Measurements from ENCODE around the gene TMPRSS2.

The TMPRSS2 gene

DNA sequence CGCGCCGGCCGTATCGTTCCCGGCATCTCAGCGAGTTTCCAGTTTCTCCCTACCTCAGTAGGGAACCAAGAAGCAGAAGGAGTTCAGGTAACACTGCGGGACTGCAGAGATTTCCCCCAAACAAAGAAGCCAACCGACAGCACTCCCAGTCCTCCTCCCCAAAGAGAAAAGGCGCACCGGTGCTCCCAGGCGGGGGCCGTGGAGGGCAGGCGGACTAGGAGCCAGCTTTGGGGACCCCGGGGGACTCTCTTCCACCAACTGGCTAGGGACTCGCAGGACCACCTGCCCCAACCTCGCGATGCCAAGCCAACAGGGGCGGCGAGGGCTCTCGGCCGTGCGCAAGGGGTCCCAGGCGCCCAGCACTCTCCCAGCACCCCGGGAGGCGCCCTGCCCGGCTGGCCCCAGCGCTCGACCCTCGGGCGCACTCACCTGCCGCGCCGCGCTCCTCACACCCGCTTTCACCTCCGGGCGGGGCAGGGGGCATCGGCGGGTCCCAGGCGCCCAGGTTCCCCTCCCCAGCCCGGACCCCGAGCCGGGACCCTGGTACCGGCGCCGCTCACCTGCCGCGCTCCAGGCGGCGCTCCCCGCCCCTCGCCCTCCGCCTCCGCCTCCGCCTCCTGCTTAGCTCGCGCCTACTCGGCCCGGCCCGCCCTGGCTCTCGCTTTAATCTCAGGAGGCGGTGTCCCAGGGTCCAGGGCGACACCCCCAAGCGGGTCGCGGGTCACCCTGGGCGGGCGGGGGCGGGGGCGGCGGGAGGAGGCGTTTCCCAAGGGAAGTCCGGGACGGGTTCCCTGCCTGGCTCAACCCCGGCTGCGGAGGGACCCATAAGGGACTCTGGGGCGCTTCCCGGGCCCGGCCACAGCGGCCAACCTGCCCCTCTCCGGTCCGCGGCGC, at the start of gene TMPRSS2:
Gene TMPRSS2, minus strand, starts transcription at position 638 of the 894 bp plus-strand sequence. CDS start 10,025 bp downstream, outside the sequence.
- no peak for DNase-seq

DNA sequence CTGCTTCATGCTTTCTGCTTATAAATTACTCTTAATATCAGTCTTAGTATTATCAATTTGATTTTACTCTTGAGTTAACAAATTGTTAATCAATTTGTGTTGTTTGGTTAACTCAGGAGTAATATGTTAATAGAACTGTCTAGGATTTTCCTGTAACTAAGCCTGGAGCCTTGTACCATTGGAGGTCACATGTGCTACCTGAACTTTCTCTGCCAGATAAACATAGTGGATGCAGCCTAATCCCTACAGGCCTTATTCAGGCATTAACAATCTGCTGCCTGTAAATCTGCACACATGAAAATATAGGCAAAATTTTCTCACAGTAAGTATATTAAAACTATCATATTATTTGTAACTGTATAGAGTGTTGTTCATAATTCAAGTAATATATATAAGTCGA, 47.1 kb upstream of the TMPRSS2 start:
- no peak for DNase-seq

DNA sequence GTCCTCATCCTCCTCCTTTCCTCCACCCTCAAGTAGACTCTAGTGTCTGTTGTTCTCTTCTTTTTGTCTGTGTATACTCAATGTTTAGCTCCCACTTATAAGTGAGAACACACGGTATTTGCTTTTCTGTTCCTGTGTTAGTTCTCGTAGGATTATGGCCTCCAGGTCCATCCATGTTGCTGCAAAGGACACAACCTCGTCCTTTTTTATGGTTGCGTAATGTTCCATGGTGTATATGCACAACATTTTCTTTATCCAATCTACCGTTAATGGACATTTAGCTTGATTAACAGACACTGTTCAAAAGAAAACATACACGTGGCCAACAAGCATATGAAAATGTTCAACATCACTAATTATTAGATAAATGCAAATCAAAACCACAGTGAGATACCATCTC, 44.3 kb upstream of the TMPRSS2 start:
- DNase-seq: no peak

DNA sequence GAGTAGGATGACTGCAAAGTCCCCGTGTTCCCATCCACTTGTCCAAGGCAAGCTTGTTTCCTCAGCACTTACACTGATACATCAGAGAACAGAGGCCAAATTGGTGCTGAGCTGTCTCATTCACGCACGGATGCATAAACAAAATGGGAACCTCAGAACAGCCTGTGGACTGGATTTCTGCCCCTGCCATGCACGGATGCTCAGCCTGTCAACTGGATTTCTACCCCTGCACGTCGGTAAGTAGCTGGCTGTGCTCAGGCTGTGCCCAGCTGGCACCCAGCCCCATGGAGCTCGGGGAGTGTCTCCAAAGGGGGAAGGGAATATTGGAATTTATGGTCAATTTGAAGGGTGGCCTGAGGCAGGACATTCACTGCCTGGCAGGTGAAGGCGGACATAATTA, 40.8 kb upstream of the TMPRSS2 start:
- no peak for DNase-seq

DNA sequence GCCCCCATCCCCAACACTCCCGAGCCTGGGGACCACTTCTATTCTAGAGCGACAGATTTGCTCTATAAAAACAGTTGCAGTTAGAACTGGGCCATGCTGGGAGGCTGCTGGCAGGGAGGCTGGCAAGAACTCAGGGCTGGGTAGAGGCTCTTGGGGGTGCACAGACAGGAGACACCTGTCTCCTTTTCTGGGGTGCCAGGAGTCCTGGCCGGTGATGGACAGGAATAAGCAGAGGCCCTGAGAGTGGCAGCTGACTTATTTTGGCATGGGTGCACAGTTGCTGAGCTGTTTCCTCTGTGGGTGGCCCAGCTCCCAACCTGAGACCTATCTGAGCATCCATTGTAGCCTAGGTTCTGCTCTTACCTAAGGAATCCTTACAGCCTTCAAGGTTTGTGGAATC, 39.2 kb upstream of the TMPRSS2 start:
- no peak for DNase-seq

DNA sequence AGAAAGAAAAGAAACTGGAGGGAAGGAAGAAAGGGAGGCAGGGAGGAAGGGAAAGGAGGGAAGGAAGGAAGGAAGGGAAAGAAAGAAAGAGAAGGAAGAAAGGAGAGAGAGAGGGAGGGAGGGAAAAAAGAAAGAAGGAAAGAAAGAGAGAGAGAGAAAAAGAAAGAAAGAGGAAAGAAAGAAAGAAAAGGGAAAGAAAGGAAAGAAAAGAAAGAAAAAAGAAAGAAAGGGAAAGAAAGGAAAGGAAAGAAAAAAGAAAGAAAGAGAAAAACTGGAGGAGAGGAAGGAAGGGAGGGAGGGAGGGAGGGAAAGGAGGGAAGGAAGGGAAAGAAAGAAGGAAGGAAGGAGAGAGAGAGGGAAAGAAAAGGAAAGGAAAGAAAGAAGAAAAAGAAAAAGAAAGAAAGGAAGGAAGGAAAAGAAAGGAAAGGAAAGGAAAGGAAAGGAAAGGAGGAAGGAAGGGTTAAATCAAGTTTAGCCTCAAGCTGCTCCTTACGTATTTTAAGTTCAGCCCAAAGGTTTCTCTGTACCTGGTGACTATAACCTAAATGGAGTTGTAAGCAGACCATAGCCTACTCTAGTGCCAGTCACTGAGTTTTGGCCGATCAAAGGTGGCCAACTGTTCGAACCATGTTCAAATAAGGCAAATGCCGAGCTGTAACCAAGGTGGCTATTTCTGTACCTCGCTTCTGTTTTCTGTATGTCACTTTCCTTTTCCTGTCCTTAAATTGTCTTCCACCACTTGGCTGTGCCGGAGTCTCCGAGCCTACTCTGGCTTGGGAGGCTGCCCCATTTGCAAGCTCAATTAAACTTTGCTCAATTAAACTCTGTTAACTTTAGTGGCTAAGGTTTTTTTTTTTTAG, 37.8 kb upstream of the TMPRSS2 start:
- no peak for DNase-seq

DNA sequence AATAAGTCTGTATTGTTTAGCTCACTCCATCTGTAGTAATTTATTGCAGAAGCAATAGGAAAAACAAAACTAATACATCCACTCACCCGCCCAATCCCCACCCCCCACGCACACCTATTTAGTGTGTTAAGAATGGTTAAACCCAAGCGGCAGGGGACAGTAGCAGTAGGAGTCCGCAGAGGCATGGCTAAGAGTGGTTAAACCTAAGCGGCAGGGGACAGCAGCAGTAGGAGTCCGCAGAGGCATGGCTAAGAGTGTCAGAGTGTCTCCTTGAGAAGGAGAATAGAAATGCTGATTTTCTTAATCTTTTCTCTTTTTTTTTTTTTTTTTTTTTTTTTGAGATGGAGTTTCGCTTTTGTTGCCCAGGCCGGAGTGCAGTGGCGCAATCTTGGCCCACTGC, 34.8 kb upstream of the TMPRSS2 start:
- no peak for DNase-seq

DNA sequence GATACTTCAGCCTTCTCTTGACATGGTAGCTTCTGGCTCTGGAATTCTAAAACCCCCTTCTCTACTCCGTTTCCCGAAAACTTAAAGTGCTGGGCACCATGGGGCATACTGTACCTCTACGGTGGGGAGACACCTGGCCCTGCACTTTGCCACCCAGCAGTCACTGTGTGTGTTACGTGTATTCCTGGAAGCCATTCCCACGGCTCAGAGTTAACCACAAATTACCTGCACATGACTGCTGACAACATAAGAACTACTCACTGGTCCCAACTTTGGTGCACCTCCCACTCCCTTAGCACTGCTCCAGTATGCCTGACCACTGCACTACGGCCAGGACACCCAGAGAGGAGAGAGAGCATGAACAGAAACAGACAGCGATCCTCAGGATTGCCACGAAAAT, 29.4 kb upstream of the TMPRSS2 start:
- DNase-seq: no peak

DNA sequence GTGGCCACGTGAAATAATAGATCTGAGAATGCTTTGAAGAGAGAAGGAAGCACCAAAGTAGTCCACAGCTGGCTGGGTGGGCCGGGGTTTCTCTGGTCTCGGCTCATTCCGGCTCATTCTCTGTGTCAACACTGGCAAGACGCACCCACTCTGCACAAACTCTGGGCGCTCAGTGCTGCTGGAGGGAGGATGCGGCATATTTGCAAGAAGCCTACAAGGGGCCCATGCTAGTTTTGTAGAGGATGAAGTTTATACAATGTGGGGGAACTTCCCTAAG, 28.8 kb upstream of the TMPRSS2 start:
- DNase-seq: no peak

DNA sequence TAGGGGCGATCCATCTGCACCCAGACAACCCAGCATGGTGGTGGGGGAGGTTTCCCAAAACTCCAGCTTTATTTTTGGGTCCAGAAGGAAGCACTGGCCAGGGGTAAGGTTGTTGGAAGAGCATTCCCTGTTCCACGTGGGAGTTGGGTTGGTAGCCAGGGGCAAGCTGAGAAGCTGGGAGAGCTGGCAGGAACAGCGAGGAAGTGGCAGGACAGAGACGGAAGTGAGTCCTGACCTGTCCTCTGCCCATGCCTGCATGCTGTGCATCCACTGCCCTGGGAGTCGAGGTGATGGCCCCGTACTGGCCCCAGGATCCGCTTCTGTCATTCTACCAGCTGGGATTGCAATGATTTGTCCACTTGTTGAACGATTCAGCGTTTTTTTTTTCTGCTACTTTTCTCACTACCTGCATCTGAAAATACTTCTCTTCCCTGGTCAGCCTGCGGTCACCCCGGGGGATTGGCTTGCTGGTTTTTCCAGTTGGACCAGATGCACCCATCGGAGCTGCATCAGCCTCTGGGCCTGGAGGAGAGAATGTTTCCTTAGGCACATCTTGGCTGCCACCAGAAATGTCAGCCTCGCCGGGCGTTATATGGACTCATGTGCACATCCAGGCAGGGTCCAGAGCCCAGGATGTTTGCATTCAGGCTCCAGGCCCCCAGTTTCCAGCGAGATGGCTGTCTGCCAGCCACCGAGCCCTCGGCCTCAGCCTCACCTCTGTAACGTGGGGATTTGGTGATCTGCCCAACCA, 28.3 kb upstream of the TMPRSS2 start:
- no peak for DNase-seq

DNA sequence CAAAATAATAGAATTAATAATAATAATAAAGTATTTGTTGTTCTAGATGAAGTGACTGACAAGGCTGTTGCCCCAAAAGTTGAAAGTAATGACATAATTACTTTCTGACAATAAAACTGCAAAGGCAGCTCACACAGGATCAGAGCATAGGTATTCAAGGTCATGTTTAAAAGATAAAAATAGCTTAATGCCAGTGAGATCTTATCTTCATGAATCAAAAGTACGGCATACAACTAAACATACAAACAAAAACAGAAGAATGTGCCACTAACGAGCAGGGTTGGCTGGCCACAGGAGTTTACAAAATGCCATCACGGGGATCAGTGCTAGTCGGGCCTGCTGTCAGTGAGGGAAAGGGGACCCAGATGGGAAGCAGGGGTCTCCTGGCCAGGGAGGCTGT, 22.4 kb upstream of the TMPRSS2 start:
- DNase-seq: no peak

DNA sequence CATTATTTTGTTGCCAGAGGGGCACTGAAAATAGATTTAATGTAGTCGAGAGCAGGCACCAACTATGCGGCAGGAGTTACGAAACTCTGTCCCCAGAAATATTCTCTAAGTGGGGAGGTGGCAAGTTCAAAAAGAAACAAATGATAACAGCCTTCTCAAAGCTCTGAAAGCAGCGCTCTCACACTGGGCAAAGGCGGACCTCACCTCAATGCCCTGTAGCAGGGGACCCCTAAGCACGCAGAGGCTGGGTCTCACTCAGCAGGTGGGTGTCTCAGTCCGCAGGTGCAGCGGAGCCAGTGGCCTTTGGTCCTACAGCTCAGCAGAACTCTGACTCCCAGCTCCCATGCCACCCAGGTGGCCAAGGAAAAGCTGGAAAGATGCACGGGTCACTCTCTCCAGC, 21.8 kb upstream of the TMPRSS2 start:
- DNase-seq: no peak

DNA sequence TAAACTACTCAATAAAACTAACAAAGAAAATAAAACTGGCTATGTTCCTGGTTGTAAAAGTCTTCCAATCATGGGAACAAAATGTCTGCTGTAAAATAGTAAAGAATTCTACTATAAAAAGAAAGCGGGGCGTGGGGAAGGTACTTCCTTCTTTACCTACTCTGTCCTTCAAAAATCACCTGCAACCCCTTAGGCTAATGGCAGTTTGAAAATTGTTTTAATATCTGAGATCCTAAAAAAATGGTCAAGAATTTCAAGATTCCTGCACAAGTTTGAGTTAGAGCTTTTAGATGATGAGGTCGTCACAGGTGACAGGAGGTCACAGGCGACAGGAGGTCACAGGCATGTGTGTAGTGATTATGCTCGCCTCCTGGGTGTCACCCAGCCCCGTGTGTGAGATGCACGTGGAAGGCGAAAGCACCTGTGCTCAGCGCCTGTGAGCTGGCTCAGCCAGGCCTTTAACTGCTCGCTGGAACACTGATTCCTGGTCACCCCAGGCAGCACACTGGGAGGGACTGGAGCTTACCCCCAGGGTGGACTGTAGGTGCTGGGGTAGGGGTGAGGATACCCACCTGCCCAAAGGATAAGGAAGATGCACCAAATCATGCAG, 18.6 kb upstream of the TMPRSS2 start:
- DNase-seq: no peak

DNA sequence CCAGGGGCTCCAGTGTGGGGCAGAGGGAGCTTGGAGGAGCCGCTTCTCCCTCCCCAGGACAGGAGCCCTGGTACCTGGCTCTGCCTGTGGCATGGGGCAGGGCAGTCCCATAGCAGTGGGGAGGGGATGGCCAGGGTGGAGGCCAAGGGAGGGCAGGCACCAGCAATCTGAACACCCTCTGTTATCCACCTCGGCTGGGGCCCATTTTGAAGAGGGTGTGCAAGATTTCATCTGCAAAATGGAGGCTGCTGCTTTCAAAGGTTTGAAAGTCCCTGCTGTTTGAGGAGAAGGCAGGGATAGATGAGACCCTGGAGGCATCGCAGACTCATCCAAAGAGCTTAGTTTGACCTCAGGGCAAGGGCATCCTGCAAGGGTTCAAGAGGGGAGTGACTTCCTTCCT, 15.2 kb upstream of the TMPRSS2 start:
- no peak for DNase-seq

DNA sequence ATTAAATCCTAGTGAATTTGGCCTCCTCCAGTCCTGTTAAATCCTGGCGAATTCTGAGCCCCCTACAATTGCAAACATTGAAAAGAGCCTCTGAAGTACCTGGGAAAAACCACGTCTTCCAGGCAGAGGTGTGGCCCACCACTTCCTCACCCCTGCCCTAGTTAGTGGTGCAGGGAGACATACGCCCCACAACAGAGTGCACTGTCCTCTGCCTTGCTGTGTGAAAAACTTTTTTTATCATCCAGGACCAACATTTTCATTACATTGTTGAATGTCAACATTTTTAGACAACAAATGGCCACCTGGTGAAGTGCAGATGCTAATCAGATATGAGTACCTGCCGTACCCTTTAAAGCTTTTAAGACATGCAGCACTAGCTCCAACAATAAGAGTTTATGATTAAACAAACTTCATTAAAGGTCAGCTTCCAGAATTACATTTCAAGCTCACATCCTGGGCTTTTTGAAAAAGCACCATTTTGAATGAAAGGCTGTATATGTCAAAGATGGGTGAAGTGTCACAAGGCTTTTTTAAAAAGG, 13.6 kb upstream of the TMPRSS2 start:
- DNase-seq: no peak

DNA sequence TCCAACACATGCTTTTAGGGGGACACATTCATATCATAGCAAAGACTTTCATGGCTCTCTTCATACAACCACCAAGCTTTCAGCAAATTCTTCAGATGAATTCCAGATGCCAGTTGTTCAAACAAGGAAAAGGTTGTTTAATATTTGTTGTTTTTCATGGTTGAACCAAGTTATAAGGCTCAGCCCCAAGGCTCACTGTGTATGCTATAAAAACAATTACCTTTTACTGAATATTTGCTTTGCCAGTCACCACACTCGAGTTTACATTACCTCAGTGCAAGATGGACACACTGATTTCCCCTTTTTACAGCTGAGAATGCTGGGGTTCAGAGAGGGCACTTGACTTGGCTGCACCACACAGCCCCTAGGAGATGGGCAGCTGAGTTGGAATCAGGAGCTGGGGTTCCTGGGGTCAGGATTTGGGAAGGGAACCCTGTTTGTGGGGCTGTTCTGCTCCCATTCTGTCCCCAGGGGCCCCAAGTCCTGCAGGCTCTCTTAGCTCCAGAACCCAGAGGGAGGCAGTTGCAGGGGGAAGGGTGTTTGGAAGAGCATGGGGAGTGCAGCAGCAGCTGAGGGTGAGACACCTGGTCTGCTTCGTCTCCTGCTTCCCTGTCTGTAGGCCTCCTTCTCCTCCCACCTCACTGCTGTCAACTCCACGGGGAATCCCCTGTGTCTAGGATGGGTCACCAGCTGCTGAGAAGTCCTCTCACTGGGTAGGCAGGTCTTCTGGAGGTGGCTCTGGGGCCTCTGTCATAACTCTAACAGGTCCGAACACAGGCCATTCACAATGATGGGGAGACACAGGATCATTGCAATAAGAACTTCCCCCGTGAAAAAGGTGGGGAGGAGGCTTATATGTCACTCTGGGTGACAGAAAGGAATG, 12.8 kb upstream of the TMPRSS2 start:
- no peak for DNase-seq

DNA sequence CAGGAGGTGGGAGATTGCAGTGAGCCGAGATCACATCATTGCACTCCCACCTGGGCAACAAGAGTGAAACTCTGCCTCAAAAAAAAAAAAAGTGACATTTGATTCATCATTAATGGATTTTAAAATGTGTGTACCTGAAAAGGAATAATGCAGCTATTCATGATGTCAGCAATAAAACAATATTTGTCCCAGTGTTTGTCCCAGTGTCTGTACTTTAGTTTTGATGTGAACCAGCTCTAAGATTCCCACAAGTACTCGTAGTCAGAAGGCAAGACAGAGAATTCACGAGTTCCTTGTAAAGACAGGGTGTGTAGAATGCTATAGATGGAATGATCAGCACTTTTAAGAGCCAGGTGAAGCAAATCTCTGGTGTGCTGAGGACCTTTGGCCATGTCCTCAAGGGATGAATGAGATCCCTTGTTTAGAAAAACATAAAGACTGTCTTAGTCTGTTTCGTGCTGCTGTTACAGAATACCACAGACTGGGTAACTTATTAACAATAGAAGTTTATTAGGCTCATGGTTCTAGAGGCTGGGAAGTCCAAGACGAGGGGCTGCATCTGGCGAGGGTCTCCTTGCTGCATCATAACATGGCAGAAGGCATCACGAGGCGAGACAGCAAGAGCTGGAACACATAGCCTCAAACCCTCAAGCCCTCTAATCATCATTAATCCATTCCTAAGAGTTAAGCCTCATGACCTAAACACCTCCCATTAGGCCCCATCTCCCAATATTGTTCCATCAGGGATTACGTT, 12.0 kb upstream of the TMPRSS2 start:
- DNase-seq: no peak

DNA sequence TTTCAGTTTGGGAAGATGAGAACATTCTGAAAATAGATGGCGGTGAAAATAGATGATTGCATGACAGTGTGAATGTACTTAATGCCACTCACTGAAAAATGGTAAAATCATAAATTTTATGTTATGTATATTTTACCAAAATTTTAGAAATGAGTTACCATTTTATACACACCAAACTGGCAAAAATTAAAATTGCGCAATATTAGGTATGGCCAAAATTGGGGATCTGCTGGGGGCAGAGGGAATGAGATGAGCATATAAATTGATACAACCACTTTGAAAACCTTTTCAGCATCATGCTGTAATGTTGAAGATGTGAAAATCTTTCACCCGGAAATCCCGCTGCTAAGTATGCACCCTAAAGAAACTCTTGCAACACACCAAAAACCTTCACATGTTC, 10.8 kb upstream of the TMPRSS2 start:
- no peak for DNase-seq

DNA sequence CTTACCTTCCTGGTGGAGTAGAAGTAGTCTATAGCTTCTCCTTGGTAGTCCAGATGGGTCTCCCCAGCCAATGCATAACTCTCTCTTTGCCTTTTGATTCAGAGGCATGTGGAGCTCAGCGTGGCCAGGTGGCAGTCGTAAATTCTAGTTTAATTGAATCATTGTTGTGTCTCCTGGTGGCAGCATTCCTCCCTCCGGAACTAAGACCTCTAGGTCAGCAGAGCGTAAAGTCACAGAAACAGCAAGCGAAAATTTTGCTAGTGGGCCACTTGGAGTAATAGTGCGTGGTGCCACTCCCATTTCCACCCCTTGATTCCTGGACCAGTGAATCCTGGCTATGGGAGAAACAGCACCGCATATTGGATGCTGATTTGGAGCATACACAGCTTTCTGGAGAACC, 3.9 kb upstream of the TMPRSS2 start:
- no peak for DNase-seq

DNA sequence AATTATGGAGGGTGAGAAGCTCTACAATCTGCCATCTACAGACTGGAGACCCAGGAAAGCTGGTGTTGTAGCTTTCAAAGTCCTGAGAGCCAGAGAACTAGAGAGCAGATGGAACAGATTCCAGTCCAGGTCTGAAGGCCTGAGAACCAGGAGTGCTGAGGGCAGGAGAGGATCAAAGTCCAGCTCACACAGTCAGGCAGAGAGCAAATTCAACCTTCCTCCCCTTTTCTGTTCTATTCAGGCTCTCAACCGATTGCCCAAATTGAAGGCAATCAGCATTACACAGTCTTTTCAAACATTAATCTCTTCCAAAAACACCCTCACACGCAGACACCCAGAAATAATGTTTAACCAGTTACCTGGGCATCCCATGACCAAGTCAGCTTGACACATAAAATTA, 2.5 kb upstream of the TMPRSS2 start:
- DNase-seq: no peak

DNA sequence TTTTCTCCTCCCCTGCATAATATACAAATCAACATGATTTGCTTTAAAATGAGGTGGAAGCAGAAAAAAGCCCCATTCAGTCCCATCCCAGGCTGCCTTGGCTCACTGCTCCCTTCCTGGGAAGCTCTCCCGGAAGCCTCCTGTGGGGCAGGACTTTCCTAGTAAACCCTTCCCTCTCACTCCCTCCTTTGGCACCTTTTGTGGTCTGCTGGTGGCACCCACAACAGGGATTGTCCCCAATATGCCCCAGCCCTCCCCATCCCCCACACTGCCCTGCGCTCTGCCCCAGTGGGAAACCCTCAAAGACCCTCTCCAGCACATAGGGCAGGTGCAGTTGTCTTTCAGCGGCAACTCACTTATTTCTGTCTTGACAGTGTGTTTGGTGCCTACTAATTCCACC, 1.8 kb upstream of the TMPRSS2 start:
- no peak for DNase-seq
